Osteoblast (primary cell): ENCODE results near the gene TM4SF1. TPM values are rescaled to one million over a fixed set of nuclear protein-coding genes. Genes with fewer than 3 reads are reported as not detected.

Experiments
- DNase-seq: peaks from one replicate; pipeline ENCODE4 v3.0.0; 2011; ENCODE audit warnings: low spot score, mixed read lengths; ENCODE audit not compliant: insufficient read length; ENCODE audit errors: missing footprints
- H2AFZ ChIP-seq: 2 replicates; pipeline ENCODE4 v1.6.0; 2011; ENCODE audit warnings: mild to moderate bottlenecking, low read length
- H3K27ac ChIP-seq: 2 replicates; pipeline ENCODE4 v1.5.1; 2011; ENCODE audit warnings: mild to moderate bottlenecking, low read depth, low read length, moderate library complexity
- H3K27me3 ChIP-seq: 2 replicates; pipeline ENCODE4 v1.6.0; 2012; ENCODE audit warnings: mild to moderate bottlenecking, control low read depth, inconsistent platforms, low read length, moderate library complexity; ENCODE audit not compliant: insufficient read depth
- H3K36me3 ChIP-seq: 2 replicates; pipeline ENCODE4 v1.5.1; 2011; ENCODE audit warnings: mild to moderate bottlenecking, low read length, control low read depth, moderate library complexity; ENCODE audit not compliant: insufficient read depth
- H3K4me1 ChIP-seq: 2 replicates; pipeline ENCODE4 v1.5.1; 2011; ENCODE audit warnings: mild to moderate bottlenecking, low read length, control low read depth, moderate library complexity; ENCODE audit not compliant: insufficient read depth
- H3K4me2 ChIP-seq: 2 replicates; pipeline ENCODE4 v1.6.0; 2011; ENCODE audit warnings: mild to moderate bottlenecking, low read length; ENCODE audit not compliant: insufficient read depth
- H3K4me3 ChIP-seq: fragments of 200-600 bp; sonication (generic); 3 replicates; pipeline ENCODE4 v1.5.1; 2012; ENCODE audit warnings: mild to moderate bottlenecking, low read length, inconsistent platforms; ENCODE audit not compliant: insufficient read depth
- H3K79me2 ChIP-seq: 2 replicates; pipeline ENCODE4 v1.6.0; 2012; ENCODE audit warnings: mild to moderate bottlenecking, low read length, control low read depth, inconsistent platforms; ENCODE audit not compliant: insufficient read depth
- H3K9me3 ChIP-seq: 2 replicates; pipeline ENCODE4 v1.5.1; 2011; ENCODE audit warnings: low read depth, low read length, control low read depth
- H4K20me1 ChIP-seq: 2 replicates; pipeline ENCODE4 v1.6.0; 2012; ENCODE audit warnings: mild to moderate bottlenecking, low read length, control low read depth; ENCODE audit not compliant: insufficient read depth
- CTCF ChIP-seq: IDR thresholded peaks from 2 replicates; pipeline ENCODE4 v1.5.1; 2011; ENCODE audit warnings: mild to moderate bottlenecking, low read depth, low read length, moderate library complexity; ENCODE audit errors: extremely low read depth
- total RNA-seq: library from RNA; depleted of rRNA; stranded (reverse); fragments of >200 nt; gene quantifications from 2 replicates; pipeline ENCODE4 v1.2.3, GENCODE V29; 2012

Gene TM4SF1
- total RNA-seq, 1 donor: 210 TPM

- Histone ChIP-seq H3K4me1 (peaks cover 11% of the 10 kb centered on the region), H4K20me1 (no peaks in the 10 kb centered on the region), H3K27ac (no peak overlapping the region), H3K27me3 (no peaks in the 10 kb centered on the region), H3K4me3 (no peak overlapping the region), H3K36me3 (no peaks in the 10 kb centered on the region), H3K4me2 (no peak overlapping the region), H3K79me2 (no peaks in the 10 kb centered on the region), H3K9me3 (no peaks in the 10 kb centered on the region), H2AFZ (peak overlapping the region; percentile 10)
- no peak for TF ChIP-seq CTCF
- DNase-seq: no peak
Observed at GRCh38 chr3:149414557-149415231, 37.2 kb upstream of the TM4SF1 start.

- Histone ChIP-seq H3K36me3 (no peaks in the 10 kb centered on the region), H3K9me3 (no peaks in the 10 kb centered on the region), H3K27ac (no peak overlapping the region), H3K79me2 (no peaks in the 10 kb centered on the region), H3K4me2 (no peak overlapping the region), H4K20me1 (no peaks in the 10 kb centered on the region), H3K4me1 (no peaks in the 10 kb centered on the region), H2AFZ (no peak overlapping the region), H3K27me3 (no peaks in the 10 kb centered on the region), H3K4me3 (no peak overlapping the region)
- no peak for DNase-seq
- no peak for TF ChIP-seq CTCF
Observed at GRCh38 chr3:149411583-149411982, 34.1 kb upstream of the TM4SF1 start.

GRCh38 chr3:149409351-149409750 is 31.9 kb upstream of the TM4SF1 start:
- TF ChIP-seq CTCF: no peak
- DNase-seq: no peak
- H3K4me1 ChIP-seq: no peaks in the 10 kb centered on the region

GRCh38 chr3:149407898-149408297 is 30.4 kb upstream of the TM4SF1 start:
- Histone ChIP-seq H3K4me3 (no peak overlapping the region), H3K9me3 (no peaks in the 10 kb centered on the region), H3K4me1 (no peaks in the 10 kb centered on the region), H3K27ac (no peak overlapping the region), H4K20me1 (no peaks in the 10 kb centered on the region), H3K27me3 (no peaks in the 10 kb centered on the region), H2AFZ (peak overlapping the region; percentile 53), H3K36me3 (no peaks in the 10 kb centered on the region), H3K4me2 (no peak overlapping the region), H3K79me2 (no peaks in the 10 kb centered on the region)
- DNase-seq: no peak
- TF ChIP-seq CTCF: no peak

More at GRCh38 chr3:149409351-149409750, 31.9 kb upstream of the TM4SF1 start:
- no peak overlapping the region for H3K4me3 ChIP-seq
- H4K20me1 ChIP-seq: no peaks in the 10 kb centered on the region
- H3K4me2 ChIP-seq: no peak overlapping the region
- no peak overlapping the region for H2AFZ ChIP-seq
- H3K27me3 ChIP-seq: no peaks in the 10 kb centered on the region
- no peaks in the 10 kb centered on the region for H3K36me3 ChIP-seq
- H3K27ac ChIP-seq: no peak overlapping the region
- H3K79me2 ChIP-seq: no peaks in the 10 kb centered on the region
- no peaks in the 10 kb centered on the region for H3K9me3 ChIP-seq
